Measurements from ENCODE around the gene THRB.

GRCh38 chr3:24498796-24499195 lies 4.1 kb upstream of the THRB start:
- TF ChIP-seq CTCF (IDR thresholded peaks at IDR 0.05) (no peak), POLR2A (IDR thresholded peaks at IDR 0.05) (no peak)

Measured in esophagus squamous epithelium (tissue), 4 donors.